Calu3 (cell line): ENCODE results near the gene TAF1A. TPM values are rescaled to one million over a fixed set of nuclear protein-coding genes. Genes with fewer than 3 reads are reported as not detected.

ENCODE experiments used
- BruUV-seq: library from RNA; stranded (reverse); fragments of 400-500 nt; replicated peaks from 2 replicates; lab custom pipeline; 2021; lab: Mats Ljungman, UMichigan
- CTCF ChIA-PET: fragments of 300-600 bp; sonication (Branson Sonifier 250); formaldehyde crosslinking; loops from one replicate; lab custom pipeline; 2022; ENCODE audit warnings: antibody characterized with exemption; lab: Charles Lee
- DNase-seq: peaks from one replicate; pipeline ENCODE4 v3.0.0; 2022
- H3K27ac Mint-ChIP-seq: one replicate; pipeline ENCODE4 v1.8.0; 2022; ENCODE audit warnings: mixed read lengths; ENCODE audit not compliant: unreplicated experiment
- H3K27me3 Mint-ChIP-seq: one replicate; pipeline ENCODE4 v1.8.0; 2022; ENCODE audit warnings: mixed read lengths; ENCODE audit not compliant: unreplicated experiment
- H3K36me3 Mint-ChIP-seq: one replicate; pipeline ENCODE4 v1.8.0; 2022; ENCODE audit warnings: mild to moderate bottlenecking, moderate library complexity, mixed read lengths; ENCODE audit not compliant: insufficient read depth, unreplicated experiment
- H3K4me1 Mint-ChIP-seq: one replicate; pipeline ENCODE4 v1.8.0; 2022; ENCODE audit warnings: mild to moderate bottlenecking, low read depth, mixed read lengths; ENCODE audit not compliant: unreplicated experiment
- H3K4me3 Mint-ChIP-seq: one replicate; pipeline ENCODE4 v1.8.0; 2022; ENCODE audit warnings: mild to moderate bottlenecking, low read depth, moderate library complexity, mixed read lengths; ENCODE audit not compliant: unreplicated experiment
- H3K9me3 Mint-ChIP-seq: one replicate; pipeline ENCODE4 v1.8.0; 2022; ENCODE audit warnings: low read depth, mixed read lengths; ENCODE audit not compliant: unreplicated experiment
- CTCF ChIP-seq: fragments of 200-600 bp; IDR thresholded peaks from one replicate; pipeline ENCODE4 v1.8.0; 2022; ENCODE audit warnings: antibody characterized with exemption; ENCODE audit not compliant: unreplicated experiment
- intact Hi-C: fragments of 100-400 bp; cut with micrococcal nuclease; formaldehyde crosslinking; loops from one replicate; pipeline ENCODE4 v1.10.0; 2022; ENCODE audit not compliant: unreplicated experiment
- total RNA-seq: library from RNA; stranded (reverse); gene quantifications from 2 replicates; pipeline ENCODE4 v1.2.3, GENCODE V29; 2022

Gene TAF1A
- total RNA-seq, 1 experiment from 2014 or later = 16.4 TPM

DNA sequence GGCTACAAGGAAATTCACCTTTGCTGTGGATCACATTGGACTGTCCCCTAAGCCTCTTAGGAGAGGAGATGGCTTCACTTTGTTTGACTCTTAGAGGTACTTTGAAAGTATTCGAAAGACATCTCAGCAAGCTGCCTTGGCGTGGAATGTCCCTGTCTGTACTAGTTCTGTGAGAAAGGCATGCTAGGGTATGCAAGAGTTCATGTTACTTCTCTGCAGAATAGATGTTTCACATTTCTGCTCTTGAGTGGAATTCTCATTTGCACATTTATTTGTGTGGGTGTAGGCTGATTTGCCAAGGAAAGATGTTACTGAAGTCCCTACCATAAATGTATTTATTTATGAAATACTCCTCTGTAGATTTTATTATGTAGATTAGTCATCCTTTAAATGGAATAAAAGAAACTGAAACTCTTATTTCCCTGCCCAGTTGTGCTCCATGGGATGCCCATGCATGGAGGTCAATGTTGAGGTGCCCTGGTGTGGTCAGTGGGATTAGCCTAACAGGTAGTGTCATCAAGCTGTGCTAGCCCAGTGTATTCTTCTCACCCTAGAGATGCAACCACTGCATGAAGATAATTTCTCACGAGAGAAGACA is 42.0 kb upstream of the TAF1A start:
- H3K9me3 Mint-ChIP-seq = no peaks in the 10 kb centered on the region
- peaks cover 17% of the 10 kb centered on the region for H3K36me3 Mint-ChIP-seq
- H3K4me1 Mint-ChIP-seq = no peaks in the 10 kb centered on the region
- no peaks in the 10 kb centered on the region for H3K27me3 Mint-ChIP-seq
- no peak for DNase-seq
- no peak overlapping the region for H3K4me3 Mint-ChIP-seq
- no peak for TF ChIP-seq CTCF
- intact Hi-C loops = no loop called here
- CTCF ChIA-PET = no interaction called here
- no TSS peak for BruUV-seq
- no peak overlapping the region for H3K27ac Mint-ChIP-seq

GRCh38 chr1:222629921-222630535 is 40.3 kb upstream of the TAF1A start:
- Mint-ChIP-seq H3K4me1 (no peaks in the 10 kb centered on the region), H3K27ac (no peak overlapping the region), H3K27me3 (no peaks in the 10 kb centered on the region), H3K36me3 (peaks cover 12% of the 10 kb centered on the region), H3K9me3 (no peaks in the 10 kb centered on the region), H3K4me3 (no peak overlapping the region)
- no TSS peak for BruUV-seq
- no peak for DNase-seq
- TF ChIP-seq CTCF = no peak
- intact Hi-C loops = no loop called here
- CTCF ChIA-PET = interaction anchor here (0.6 kb wide), 1 partner anchor 168 kb away, joined by 7 read pairs; no protein-coding TSS in a partner anchor

DNA sequence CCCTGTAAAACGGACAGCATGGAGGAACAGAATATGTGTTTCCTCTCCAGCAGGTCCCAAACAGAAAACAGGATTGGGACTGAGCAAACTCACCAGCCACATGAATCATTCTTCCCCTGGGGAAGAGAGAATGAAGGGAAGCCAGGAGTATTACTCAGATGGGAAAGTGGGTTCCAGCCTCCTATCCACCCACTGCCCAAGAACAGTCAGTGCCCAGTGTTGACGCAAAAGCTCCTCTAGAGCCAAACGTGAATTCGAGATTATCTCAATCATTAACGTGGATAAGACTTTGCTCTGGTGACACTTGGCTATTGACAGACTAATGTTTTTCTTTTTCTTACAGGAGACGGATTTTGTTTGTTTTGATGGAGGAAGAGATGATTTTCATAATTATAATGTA is 37.5 kb upstream of the TAF1A start:
- Mint-ChIP-seq H3K9me3 (no peaks in the 10 kb centered on the region), H3K4me1 (no peaks in the 10 kb centered on the region), H3K27ac (no peak overlapping the region), H3K27me3 (no peaks in the 10 kb centered on the region), H3K4me3 (no peak overlapping the region), H3K36me3 (peaks cover 3% of the 10 kb centered on the region)
- CTCF ChIA-PET = no interaction called here
- BruUV-seq = no TSS peak
- DNase-seq = no peak
- no peak for TF ChIP-seq CTCF
- intact Hi-C loops = no loop called here

- BruUV-seq = no TSS peak
- DNase-seq = no peak
- no peak overlapping the region for H3K4me3 Mint-ChIP-seq
- peaks cover 5% of the 10 kb centered on the region for H3K36me3 Mint-ChIP-seq
- intact Hi-C loops = no loop called here
- no peaks in the 10 kb centered on the region for H3K9me3 Mint-ChIP-seq
- H3K4me1 Mint-ChIP-seq = peaks cover 17% of the 10 kb centered on the region
- TF ChIP-seq CTCF = no peak
- no peak overlapping the region for H3K27ac Mint-ChIP-seq
- CTCF ChIA-PET = interaction anchor here (1.8 kb wide), 1 partner anchor 10 kb away, joined by 3 read pairs; no protein-coding TSS in a partner anchor
- no peaks in the 10 kb centered on the region for H3K27me3 Mint-ChIP-seq
Measured at GRCh38 chr1:222624214-222624613, 34.5 kb upstream of the TAF1A start.
